KOPT-K1 (cell line): Measurements from ENCODE around the gene C1QTNF1.

Experiments used
- H3K27ac ChIP-seq: fragments of 200-600 bp; sonication (generic); 2 replicates; pipeline ENCODE4 v1.5.1; 2016; ENCODE audit warnings: antibody characterized with exemption, mild to moderate bottlenecking, low read depth, low read length; ENCODE audit not compliant: poor library complexity, severe bottlenecking
- H3K36me3 ChIP-seq: fragments of 200-600 bp; sonication (generic); 2 replicates; pipeline ENCODE4 v1.5.1; 2017; ENCODE audit warnings: antibody characterized with exemption, mild to moderate bottlenecking, low read length, moderate library complexity; ENCODE audit not compliant: insufficient read depth
- H3K9me3 ChIP-seq: fragments of 200-600 bp; sonication (generic); 2 replicates; pipeline ENCODE4 v1.5.1; 2017; ENCODE audit warnings: antibody characterized with exemption, low read length, mild to moderate bottlenecking; ENCODE audit not compliant: insufficient read depth, poor library complexity, severe bottlenecking

The C1QTNF1 gene

GRCh38 chr17:79034931-79035485, 11.0 kb downstream of the C1QTNF1 start:
- Histone ChIP-seq H3K36me3 (no peaks in the 10 kb centered on the region), H3K27ac (no peak overlapping the region), H3K9me3 (no peaks in the 10 kb centered on the region)

DNA sequence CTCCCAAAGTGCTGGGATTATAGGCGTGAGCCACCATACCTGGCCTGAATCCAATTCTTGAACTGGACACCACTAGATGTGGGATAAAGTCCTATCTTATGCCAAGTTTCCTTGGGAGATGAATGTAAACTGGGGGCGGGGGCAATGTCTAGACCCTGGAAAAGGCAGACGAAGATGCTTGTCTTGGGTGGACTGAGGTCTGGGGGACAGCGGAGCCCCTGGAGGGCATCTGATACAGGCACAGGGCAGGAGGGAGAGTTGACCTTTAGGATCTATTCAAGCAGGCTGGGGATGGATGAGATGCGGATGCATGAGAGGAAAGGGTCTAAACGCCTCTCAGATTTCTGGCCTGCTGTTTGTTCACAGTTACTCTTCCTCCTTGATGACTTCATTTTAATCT, 11.7 kb downstream of the C1QTNF1 start:
- Histone ChIP-seq H3K36me3 (no peaks in the 10 kb centered on the region), H3K27ac (no peak overlapping the region), H3K9me3 (no peaks in the 10 kb centered on the region)

DNA sequence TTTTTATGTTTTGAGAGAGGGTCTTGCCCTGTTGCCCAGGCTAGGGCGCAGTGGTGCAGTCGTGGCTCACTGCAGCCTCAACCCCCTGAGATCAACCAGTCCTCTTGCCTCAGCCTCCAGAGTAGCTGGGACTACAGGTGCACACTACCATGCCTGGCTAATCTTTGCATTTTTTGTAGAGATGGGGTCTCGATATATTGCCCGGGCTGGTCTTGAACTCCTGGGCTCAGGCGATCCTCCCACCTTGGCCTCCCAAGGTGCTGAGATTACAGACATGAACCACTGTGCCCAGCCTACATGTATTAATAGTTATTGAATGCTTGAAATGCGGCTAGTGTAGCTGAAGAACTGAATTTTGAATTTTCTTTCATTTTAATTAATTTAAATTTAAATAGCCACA, 12.2 kb downstream of the C1QTNF1 start:
- H3K27ac ChIP-seq: no peak overlapping the region
- no peaks in the 10 kb centered on the region for H3K9me3 ChIP-seq
- H3K36me3 ChIP-seq: no peaks in the 10 kb centered on the region

GRCh38 chr17:79036596-79036995, 12.6 kb downstream of the C1QTNF1 start:
- no peak overlapping the region for H3K27ac ChIP-seq
- no peaks in the 10 kb centered on the region for H3K9me3 ChIP-seq
- no peaks in the 10 kb centered on the region for H3K36me3 ChIP-seq

DNA sequence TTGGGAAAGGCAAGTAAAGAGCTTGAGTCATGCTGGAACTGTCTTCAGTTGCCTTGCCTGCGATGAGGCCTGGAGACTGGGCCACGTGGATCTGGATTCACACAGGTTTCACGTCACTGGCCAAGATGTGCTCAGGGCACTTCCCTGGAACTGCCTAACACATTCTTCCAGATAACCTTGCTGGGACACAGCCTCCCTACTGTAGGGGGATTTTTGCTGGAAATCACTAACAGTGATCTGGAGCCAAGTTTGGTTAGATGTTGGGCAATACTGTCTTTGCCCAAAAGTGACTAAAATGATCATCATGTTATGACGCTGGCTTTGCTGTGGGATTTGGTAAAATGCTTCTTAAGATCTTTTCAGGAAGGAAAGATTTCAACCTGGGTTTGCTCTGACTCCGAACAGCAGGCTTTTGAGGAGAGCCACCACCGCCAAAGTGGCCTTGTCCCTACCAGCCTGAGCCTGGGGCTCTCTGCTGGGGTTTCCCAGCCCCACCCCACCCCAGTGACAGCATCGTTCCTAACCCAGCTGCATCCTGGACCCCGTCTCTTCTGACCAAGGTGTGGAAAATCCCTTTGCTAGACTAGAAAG, 14.7 kb downstream of the C1QTNF1 start:
- Histone ChIP-seq H3K27ac (no peak overlapping the region), H3K9me3 (no peaks in the 10 kb centered on the region), H3K36me3 (no peaks in the 10 kb centered on the region)

DNA sequence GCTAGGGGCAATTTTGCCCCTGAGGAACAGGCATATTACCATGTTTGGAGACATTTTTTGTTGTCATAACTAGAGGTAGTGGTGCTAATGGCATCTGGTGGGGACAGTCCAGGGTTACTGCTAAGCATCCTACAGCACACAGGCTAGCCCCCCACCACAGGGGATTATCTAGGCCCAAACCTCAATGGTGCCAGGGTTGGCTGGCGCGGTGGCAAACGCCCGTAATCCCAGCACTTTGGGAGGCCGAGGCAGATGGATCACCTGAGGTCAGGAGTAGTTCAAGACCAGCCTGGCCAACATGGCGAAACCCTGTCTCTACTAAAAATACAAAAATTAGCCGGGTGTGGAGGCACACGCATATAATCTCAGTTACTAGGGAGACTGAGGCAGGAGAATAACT, 15.2 kb downstream of the C1QTNF1 start:
- Histone ChIP-seq H3K36me3 (no peaks in the 10 kb centered on the region), H3K9me3 (no peaks in the 10 kb centered on the region), H3K27ac (no peak overlapping the region)

- H3K27ac ChIP-seq: no peak overlapping the region
- H3K9me3 ChIP-seq: no peaks in the 10 kb centered on the region
- H3K36me3 ChIP-seq: no peaks in the 10 kb centered on the region
Measured at GRCh38 chr17:79039886-79040285, 15.9 kb downstream of the C1QTNF1 start.

DNA sequence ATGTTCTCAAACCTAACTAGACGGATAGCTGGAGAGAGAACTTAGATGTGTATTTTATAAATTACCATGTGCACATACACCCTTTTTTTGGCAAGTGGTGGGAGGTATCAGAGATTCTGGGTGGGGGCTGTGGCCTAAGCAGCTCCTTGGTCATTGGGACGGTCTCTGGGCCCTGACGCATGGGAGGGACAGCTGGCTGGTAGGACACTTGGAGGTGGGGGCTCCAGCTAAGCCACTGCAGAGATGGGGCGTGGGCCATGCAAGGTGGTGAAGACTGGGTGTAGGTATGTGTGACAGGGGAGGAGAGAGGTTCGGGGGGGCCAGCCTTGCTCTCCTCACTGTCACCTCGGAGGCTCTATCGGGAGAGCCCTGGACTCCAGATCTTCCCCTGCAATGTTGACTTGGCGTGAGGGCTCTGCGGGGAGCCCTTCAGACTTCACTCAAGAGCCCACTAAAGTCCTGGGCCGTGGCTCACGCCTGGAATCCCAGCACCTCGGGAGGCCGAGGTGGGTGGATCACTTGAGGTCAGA, 17.1 kb downstream of the C1QTNF1 start:
- no peak overlapping the region for H3K27ac ChIP-seq

DNA sequence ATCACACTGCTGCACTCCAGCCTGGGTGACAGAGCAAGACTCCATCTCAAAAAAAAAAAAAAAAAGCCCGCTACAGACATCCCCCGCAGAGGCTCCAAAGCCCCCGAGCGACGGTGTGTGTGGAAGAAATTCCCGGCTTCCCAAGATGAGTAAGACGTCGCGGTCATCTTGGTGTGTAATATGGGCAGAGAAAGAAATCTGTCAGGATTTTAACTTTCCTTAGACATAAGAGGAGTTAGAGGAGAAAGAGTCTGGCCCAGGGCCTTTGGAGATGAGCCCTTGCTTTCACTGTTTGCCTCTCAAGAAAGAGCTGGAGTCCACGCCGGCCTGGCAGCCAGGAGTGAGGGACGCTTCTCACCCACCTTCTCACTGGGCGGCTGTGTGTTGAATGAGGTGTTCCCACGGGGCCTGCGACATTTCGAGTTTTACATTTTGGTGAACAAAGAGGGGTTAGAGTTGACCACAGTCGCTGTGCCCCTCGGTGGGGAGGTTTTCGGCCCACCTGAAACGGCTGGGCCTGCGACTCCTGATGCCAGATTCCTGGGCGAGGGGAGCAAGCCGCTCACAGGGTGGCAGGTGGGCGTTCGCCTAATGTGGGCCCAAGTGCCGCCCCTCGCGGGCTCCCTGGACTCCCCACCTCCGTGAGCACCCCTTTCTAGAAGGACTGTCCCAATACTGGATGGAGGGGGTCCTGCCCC, 17.9 kb downstream of the C1QTNF1 start:
- Histone ChIP-seq H3K36me3 (no peaks in the 10 kb centered on the region), H3K9me3 (no peaks in the 10 kb centered on the region), H3K27ac (no peak overlapping the region)

More for the DNA sequence above, 17.1 kb downstream of the C1QTNF1 start:
- H3K9me3 ChIP-seq: no peaks in the 10 kb centered on the region
- no peaks in the 10 kb centered on the region for H3K36me3 ChIP-seq

- H3K27ac ChIP-seq: no peak overlapping the region
- H3K36me3 ChIP-seq: no peaks in the 10 kb centered on the region
- no peaks in the 10 kb centered on the region for H3K9me3 ChIP-seq
Measured at GRCh38 chr17:79042421-79043190, 18.6 kb downstream of the C1QTNF1 start.

DNA sequence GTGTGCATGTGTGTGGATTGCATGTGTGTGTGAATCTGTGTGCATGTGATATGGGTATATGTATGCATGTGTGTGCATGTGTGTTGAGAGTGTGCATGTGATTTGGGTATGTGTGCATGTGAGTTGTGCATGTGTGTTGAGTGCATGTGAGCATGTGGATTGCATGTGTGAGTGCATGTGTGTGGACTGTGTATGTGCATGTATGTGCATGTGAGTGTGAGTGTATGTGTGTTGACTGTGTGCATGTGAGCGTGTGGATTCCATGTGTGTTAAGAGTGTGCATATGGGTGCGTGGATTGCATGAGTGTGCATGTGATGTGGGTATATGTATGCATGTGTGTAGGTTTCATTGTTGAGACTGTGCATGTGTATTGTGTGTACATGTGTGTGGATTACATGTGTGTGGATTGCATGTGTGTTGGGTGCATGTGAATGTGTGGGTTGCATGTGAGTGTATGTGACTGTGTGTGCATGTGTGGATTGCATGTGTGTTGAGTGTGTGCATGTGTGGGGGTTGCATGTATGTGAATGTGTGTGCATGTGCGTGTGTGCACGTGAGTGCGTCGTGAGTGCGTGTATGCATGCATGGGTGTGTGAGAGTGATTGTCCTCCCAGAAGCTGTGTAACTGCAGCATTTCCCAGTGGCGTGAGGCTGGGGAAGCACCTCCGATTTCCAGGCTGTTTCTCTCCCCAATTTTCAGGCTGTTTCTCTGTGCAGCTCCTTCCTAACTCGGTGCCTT, 19.4 kb downstream of the C1QTNF1 start:
- Histone ChIP-seq H3K36me3 (no peaks in the 10 kb centered on the region), H3K27ac (no peak overlapping the region), H3K9me3 (no peaks in the 10 kb centered on the region)

DNA sequence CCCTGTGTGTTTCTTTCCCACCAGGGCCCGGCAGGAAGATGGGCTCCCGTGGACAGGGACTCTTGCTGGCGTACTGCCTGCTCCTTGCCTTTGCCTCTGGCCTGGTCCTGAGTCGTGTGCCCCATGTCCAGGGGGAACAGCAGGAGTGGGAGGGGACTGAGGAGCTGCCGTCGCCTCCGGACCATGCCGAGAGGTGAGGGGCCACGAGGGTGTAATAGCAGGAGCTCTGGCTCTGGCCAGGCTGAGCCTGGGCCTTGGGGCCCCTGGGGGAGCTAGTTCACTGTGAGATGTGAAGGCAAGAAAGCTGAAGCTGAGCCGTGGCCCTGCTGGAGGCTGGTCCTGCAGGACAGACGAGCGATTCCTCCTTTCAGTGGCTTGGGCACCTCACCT, 20.0 kb downstream of the C1QTNF1 start:
- H3K36me3 ChIP-seq: no peaks in the 10 kb centered on the region
- no peak overlapping the region for H3K27ac ChIP-seq
- no peaks in the 10 kb centered on the region for H3K9me3 ChIP-seq

DNA sequence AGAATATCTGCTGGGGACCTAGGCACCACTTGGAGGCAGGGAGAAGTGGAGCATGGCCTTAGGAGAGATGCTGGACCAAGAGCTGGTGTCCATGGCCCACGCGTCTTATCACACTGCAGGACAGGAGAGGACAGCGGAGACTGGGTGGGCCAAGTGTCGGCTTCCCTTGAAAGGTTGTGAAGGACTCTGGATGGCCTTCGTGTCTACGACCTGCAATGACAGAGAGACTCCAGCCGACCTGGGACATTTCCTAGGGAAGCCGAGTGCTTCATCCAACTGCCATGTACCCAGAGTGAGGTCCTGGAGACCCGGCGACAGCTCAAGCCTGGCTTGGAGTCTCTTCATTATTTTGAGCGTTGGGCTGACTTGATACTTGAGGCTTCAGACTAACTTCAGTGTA, 20.5 kb downstream of the C1QTNF1 start:
- Histone ChIP-seq H3K36me3 (no peaks in the 10 kb centered on the region), H3K9me3 (no peaks in the 10 kb centered on the region)

GRCh38 chr17:79045001-79045729, 21.2 kb downstream of the C1QTNF1 start:
- H3K27ac ChIP-seq: no peak overlapping the region
- no peaks in the 10 kb centered on the region for H3K36me3 ChIP-seq
- no peaks in the 10 kb centered on the region for H3K9me3 ChIP-seq

More for the DNA sequence above, 20.5 kb downstream of the C1QTNF1 start:
- H3K27ac ChIP-seq: no peak overlapping the region
